Measurements from ENCODE around the gene C12orf42.
"Not testable (repeated sequence)": the region's sequence is repeated elsewhere in the genome, so short reads cannot be mapped to it uniquely, and the experiment has no call there.

Gene C12orf42

GRCh38 chr12:103494734-103495468 is 867 bp downstream of the C12orf42 start:
- no peak for DNase-seq (ENCODE audit: low read depth)

- DNase-seq (ENCODE audit: low read depth), result no peak
Observed at GRCh38 chr12:103494051-103494733, 1.6 kb downstream of the C12orf42 start.

- no peak for DNase-seq (ENCODE audit: low read depth)
Observed at GRCh38 chr12:103493199-103493598, 2.6 kb downstream of the C12orf42 start.

- DNase-seq (ENCODE audit: low read depth), result no peak
Observed at GRCh38 chr12:103482365-103482764, 13.4 kb downstream of the C12orf42 start.

- DNase-seq (ENCODE audit: low read depth), result no peak
Observed at GRCh38 chr12:103475073-103475472, 20.7 kb downstream of the C12orf42 start.

GRCh38 chr12:103470664-103471063 is 25.1 kb downstream of the C12orf42 start:
- no peak for DNase-seq (ENCODE audit: low read depth)

GRCh38 chr12:103469719-103470118 is 26.0 kb downstream of the C12orf42 start:
- no peak for DNase-seq (ENCODE audit: low read depth)

- no peak for DNase-seq (ENCODE audit: low read depth)
Observed at GRCh38 chr12:103468837-103469236, 26.9 kb downstream of the C12orf42 start.

- no peak for DNase-seq (ENCODE audit: low read depth)
Observed at GRCh38 chr12:103462675-103463074, 33.1 kb downstream of the C12orf42 start.

- DNase-seq (ENCODE audit: low read depth), result no peak
Observed at GRCh38 chr12:103457471-103457870, 38.3 kb downstream of the C12orf42 start.

- no peak for DNase-seq (ENCODE audit: low read depth)
Observed at GRCh38 chr12:103456006-103456405, 39.8 kb downstream of the C12orf42 start.

GRCh38 chr12:103455020-103455763 is 40.6 kb downstream of the C12orf42 start:
- no peak for DNase-seq (ENCODE audit: low read depth)

GRCh38 chr12:103444983-103445382 is 50.8 kb downstream of the C12orf42 start:
- DNase-seq (ENCODE audit: low read depth), result no peak

GRCh38 chr12:103442822-103443221 is 52.9 kb downstream of the C12orf42 start:
- DNase-seq (ENCODE audit: low read depth), result no peak

- DNase-seq (ENCODE audit: low read depth), result no peak
Observed at GRCh38 chr12:103442182-103442555, 53.6 kb downstream of the C12orf42 start.

- DNase-seq (ENCODE audit: low read depth), result no peak
Observed at GRCh38 chr12:103441437-103442181, 54.2 kb downstream of the C12orf42 start.

GRCh38 chr12:103434165-103435105 is 61.3 kb downstream of the C12orf42 start:
- DNase-seq (ENCODE audit: low read depth), result not testable (repeated sequence)

GRCh38 chr12:103431950-103432349 is 63.8 kb downstream of the C12orf42 start:
- DNase-seq (ENCODE audit: low read depth), result no peak

GRCh38 chr12:103431387-103431786 is 64.4 kb downstream of the C12orf42 start:
- DNase-seq (ENCODE audit: low read depth), result no peak

GRCh38 chr12:103425674-103426073 is 70.1 kb downstream of the C12orf42 start:
- not testable (repeated sequence) for DNase-seq (ENCODE audit: low read depth)
